HG03108 (cell line): Measurements from ENCODE around the gene KIAA1755.

Source experiments
- ATAC-seq: cut with Tn5 transposase; IDR thresholded peaks from one replicate; pipeline ENCODE4 v1.9.1; 2021; ENCODE audit warnings: moderate library complexity; ENCODE audit not compliant: unreplicated experiment

The KIAA1755 gene

DNA sequence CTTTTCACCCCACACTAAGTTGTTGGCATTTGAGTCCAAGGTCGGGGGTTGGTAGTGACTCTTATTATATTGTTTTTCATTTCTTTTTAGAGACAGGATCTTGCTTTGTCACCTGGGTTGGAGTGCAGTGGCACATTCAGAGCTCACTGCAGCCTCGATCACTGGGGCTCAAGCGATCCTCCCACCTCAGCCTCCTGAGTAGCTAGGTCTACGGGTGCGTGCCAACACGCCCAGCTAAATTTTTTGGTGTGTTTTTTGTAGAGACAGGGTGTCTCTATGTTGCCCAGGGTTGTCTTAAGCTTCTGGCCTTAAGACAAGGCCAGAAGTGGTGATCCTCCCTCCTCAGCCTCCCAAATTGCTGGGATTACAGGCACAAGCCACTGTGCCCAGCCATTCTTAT lies 70.4 kb downstream of the KIAA1755 start:
- ATAC-seq: no peak

DNA sequence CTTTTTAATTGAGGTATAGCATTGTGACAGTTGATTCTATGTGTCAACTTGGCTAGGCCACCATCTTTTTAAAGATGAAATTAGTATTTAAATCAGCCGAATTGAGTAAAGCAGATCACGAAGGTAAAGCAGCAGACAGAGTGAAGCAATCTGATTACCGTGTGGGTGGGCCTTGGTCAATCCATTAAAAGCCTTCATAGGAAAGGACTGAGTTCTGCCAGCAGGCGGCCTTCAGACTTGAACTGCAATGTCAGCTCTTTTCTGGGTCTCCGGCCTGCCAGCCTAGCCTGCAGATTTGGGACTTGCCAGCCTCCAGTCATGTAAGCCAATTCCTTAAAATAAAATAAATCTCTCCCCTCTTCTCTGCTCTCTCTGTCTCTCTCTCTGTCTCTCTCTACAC lies 73.0 kb downstream of the KIAA1755 start:
- ATAC-seq: no peak

DNA sequence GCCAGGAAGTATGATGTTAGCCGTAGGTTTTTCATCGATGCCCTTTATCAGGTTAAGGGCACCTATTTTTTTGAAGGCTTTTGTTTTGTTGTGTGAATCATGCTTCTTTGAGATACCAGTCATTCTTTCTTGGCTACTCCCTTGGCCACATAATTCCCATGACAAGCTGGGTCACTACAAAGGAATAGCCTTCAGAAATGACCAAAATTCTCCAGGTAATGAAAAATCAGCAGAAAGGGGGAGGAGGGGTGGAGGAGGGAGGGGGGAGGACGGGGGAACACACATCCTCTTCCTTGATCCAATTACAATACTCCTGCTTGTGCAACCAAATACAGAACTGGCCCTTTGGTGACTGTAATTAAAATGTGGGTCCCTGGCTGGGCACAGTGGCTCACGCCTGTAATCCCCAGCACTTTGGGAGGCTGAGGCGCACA lies 73.7 kb downstream of the KIAA1755 start:
- ATAC-seq: no peak

DNA sequence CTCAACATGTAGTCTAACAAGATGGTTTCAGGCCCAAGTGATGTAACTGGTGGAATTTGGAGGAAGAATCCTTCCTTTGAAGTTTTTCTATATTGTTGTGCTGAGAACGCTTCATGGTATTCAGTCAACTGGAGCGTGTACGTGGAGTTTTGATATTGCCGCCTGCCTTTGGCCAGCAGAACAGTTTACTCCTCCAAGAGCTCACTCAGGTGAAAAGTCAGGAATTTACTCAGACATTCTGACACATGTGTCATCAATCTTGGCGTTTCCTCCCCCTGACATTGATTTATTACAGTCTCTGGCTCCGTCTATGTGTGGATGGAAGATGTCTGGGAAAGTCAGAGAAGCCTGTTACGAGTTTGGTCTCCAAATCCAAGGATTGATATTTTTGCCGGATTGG lies 76.4 kb downstream of the KIAA1755 start:
- no peak for ATAC-seq

DNA sequence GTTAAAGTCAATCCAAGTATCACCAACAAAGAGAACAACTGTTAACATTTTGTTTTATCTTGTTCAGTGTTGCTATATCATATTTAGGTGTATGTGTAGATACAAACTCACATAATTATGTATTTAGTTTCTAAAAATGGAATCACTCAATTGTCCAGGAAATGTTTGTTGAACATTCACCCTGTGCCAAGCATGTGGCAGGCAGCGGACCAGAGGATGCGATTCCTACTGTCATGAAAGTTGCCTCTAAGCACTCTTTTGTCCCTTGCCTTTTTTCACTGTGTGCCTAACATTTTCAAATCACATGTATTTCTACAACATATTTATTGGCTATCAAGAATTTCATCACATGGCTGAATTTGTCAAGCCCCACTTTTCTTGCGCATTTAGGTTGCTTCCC lies 78.6 kb downstream of the KIAA1755 start:
- ATAC-seq: no peak

DNA sequence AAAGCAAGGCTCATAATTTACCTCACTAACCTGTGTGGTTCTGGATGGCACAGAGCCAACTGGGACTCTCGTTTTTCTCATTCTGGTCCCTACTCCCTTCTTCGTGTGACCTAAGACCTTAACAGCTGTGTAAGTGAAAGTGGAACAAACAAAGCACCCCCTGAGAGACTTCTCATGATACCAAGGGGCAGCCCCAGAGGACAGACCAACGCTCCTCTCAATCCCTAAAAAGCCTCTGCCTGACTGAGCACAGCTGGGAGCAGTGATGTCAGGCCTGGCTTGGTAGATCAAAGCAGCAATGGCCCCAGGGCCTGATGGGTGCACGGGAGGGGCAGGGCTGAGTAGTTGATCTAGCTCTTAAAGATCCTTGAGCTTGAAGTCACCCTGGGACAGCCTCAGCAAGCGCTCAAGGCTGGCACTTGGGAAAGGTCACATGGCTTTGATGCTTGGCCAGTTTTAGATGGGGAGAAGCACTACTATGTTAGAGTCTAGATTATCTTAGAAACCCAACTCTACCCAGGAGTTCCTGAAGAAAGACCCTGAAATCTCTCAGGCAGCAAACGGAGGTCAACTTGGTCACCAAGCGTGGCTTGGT lies 79.2 kb downstream of the KIAA1755 start:
- peak; percentile 86 for ATAC-seq

DNA sequence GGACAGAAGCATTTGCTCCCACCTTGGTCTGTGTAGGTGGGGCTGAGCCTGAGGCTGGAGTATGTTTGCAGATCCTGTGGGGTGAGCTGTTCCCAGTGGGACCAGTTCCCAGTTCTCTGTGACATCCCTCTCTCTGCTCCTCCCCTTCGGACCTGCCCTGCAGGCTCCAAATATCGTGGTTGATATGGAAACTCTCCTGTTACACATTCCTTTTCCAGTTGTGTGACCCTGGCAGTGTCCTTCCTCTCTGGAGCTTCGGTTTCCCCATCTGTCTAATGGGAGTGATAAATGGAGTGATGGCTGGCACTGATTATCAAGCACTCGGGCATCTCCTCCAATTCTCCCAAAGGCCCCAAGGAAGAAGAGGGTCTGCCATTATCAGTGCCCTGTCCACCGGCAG lies 79.8 kb downstream of the KIAA1755 start:
- no peak for ATAC-seq

DNA sequence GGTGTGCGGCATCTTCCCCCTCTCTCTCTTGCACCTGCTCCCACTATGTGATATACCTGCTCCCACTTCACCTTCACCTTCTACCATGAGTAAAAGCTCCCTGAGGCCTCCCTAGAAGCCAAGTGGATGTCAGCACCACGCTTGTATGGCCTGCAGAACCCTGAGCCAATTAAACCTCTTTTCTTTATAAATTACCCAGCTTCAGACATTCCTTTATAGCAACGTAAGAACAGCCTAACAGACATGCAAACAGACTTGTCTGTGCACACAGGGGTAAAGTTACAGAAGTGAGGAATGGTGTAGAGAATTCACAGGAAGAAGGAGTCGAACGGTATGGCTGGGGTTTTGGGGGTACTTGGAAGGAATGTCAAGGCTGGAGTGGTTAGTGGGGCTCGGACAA lies 80.7 kb downstream of the KIAA1755 start:
- no peak for ATAC-seq

DNA sequence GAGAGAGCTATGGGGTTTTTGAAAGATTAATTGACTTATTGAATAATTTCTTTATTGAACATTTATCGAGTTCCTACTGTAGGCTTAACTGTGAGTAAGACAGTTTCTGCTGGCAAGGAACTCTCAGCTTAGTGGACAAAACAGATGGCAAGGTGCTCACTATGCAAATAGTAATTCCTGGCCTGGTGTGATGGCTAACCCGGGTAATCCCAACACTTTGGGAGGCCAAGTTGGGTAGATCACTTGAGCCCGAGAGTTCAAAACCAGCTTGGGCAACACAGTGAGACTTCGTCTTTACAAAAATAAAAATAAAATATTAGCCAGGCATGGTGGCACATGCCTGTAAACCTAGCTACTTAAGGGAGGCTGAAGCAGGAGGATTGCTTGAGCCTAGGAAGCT lies 82.0 kb downstream of the KIAA1755 start:
- ATAC-seq: no peak

DNA sequence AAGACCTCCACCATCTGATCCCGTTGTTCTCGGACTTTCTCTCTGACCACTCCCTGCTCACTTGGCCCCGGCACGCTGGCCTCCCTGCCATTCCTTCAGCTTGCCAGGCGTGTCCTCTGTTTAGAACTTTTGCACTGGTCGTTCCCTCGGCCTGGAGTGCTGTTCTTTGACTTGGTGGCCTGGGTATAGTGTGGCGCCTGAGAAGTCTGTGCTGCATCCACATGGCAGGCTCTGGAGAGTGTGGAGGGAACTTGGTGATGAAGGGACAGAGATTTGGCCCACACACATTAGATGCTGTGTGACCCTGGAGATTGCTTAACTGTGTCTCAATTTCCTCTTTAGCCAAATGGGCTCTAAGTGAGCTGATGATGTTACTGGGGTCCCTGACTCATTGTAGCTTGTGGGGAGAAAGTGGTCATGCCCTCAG lies 82.5 kb downstream of the KIAA1755 start:
- no peak for ATAC-seq

DNA sequence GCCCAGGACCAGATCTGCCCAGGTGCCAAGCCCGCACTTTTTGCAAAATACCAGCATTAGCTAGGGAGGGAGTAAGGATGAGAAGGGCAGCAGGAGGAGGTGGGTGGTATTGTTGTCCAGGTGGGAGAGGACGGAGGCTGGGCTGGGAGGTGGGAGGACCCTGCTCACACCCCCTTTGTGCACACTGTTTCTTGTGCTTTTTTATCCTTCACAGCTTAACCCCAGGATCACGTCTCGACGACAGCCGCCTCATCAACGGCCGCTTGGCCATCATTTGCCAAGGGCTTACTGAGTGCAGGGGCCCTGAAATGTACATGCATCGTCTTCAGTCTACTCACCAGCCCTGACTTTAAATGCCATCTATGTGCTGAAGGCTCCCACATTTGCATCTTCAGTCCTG lies 83.3 kb downstream of the KIAA1755 start:
- no peak for ATAC-seq

DNA sequence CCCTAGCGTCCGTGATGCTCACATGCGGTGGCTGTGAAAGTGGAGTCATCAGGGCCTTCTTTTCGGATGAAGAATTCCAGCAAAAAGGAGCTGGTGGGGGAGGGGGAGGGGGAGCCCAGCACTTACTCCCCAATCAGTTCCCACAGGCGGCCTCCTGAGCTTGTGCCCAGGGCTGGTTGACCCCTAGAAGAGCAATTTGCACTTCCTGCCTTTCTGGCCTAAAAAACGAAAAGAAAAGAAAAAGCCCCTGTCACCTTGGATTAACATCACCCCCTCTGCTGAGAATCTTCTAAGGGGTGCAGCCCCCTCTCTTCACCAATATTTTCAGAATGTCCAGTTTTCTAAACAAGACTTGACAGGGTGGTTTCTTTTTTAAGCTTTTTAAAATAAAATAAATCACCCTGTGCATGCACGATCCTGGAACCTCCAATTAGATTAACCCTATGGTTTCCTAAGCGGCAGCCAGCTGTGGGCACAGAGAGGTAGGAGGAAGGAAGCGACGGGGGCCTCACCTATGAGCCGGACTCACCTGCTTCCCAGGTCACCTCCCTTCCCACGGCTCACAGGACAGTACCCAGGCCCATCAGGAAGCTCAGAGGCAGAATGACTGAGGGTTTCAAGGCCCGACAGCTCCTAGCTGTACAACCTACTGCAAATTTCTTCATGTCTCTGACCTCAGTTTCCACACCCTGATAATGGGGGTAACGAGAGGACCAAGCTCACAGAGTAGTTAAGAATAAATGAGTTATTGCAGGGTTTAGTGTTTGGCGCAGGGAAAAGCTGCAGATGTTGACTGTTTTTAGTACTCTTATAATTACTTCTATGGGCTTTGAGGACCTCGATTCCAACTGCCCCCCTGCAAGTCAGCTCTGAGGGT lies 85.0 kb downstream of the KIAA1755 start:
- ATAC-seq: no peak

DNA sequence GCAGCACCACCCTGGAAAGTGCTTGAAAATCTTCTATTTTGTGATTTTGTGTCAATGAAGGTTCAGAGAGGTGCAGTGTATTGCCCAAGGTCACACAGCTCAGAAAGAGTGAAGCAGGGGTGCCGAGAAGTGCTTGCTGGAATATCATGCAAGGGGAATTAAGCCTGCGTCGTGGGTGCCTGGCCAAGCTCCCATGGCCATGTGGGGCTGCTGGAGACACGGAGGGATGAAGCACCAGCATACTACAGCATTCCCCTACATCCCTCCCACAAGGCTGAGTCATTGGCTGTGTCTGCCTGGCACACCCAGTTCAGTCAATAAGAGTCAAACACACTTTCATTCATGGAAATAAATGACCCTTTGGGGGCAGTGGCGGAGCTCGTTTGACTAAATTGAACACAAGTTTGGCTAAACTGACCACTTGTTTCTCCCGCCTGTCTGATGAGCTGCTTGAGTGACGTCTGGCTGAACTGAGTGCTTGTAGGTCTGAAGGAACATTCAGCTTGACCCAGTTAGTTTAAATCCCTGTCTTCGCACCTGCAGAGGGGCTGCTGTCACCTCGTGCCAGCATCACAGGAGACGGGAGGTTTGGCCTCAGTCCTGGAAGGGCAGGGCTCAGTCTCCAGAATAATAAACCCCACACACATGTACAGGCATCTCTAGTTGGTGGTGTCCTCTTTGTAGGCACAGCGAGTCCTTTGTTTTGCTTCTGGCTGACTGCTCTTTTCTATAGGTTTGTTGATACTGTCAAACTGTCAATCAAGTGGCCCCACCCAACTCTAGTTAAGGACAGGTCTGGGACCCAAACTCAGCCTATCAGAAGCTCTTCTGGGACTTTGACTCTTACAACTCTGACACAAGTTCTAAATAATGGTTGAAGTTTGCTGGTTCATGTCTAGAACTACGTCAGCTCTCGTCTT lies 87.0 kb downstream of the KIAA1755 start:
- no peak for ATAC-seq

DNA sequence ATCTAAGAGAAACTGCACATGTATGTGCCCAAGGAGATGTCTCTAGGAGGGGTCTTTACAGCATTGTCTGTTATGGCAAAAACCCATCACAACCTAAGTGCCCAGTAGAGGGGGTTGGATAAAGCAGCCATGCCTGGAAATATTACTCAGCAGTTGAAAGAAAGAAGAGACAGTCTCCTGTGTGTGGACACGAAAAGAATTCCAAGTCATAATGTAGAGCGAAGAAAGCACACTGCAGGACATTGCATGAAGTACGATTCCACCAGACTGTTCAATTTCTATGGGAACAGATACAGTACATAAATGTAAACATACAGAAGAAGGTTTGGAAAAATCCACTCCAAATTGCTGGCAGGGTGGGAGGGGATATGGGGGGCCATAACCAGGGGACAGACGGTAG lies 88.1 kb downstream of the KIAA1755 start:
- no peak for ATAC-seq

DNA sequence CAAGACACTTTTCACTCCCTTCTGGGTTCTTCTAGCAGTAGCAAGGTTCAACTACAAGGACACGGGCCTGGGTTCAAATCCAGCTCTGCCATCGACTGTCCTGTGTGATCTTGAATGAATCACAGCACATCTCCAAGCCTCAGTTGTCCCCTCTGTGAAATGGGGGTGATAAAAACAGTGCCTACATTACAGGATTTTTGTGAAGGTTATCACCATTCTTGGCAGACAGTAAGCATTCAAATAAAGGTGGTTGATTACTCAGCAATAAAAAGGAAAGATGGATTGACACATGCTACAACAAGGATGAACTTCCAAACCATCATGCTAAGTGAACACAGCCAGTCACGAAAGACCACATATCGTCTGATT lies 88.9 kb downstream of the KIAA1755 start:
- ATAC-seq: no peak

DNA sequence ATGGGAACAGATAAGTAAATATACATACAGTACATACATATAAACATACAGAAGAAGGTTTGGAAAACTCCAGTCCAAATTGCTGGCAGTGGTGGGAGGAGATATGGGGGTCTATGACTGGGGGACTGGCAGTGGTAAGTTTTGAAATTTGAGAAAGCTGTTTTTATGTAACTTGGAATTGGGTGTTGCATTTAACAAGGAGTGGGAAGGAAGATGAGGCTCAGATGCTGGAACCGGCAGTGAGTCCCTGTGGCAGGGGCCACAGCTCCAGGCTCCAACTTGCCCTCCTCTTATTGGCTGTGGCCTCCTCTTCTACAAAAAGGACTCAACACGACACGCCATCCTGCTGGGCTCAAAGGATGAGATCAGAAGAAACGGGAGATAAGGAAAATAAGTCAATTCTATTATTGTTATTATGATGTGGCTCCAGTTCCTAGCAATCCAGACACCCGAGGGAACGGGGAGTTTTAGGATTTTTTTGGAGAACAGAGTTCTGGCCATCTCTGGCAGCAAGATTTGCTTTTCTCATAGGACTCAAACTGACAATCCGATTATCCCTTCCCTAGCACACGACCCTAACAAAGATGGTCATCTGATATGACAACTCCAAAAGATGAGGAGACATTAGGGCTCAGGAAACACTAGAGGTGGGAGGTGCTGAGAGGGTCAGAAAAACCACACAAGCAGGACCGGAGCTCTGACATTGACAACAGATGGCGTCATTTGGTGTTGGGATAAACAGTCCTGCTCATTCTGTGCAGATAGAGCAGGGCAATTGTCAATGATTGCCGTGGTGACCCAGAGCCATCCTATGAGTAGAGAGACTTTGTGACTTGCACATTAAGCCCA lies 89.5 kb downstream of the KIAA1755 start:
- ATAC-seq: no peak

DNA sequence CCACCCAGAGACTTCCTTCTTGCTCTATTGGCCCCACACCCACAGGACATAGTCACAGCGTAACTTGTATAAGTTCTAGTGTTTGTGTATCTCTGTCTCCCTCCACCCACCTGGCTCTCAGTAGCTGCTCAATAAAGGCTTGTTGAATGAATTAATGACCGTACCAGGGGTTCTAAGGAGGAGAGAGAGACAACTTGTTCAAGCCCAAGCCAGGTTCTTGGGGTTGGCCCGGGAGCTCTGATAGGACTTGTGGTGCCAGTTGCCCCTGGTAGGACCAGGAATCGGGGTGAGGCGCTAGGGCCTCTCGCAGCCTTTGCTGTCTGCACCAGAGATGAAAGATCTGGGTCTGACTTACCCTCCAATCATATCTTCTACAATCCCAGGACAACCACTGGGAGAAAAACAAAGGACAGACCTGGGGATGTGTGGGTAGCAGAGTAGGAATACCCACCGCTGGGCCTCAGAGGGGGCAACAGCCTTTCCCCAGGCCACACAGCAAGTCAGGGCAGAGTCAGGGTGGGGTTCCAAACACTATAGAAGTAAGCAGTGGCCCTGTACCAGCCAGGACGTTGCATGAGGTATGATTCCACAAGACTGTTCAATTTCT lies 90.2 kb downstream of the KIAA1755 start:
- no peak for ATAC-seq

DNA sequence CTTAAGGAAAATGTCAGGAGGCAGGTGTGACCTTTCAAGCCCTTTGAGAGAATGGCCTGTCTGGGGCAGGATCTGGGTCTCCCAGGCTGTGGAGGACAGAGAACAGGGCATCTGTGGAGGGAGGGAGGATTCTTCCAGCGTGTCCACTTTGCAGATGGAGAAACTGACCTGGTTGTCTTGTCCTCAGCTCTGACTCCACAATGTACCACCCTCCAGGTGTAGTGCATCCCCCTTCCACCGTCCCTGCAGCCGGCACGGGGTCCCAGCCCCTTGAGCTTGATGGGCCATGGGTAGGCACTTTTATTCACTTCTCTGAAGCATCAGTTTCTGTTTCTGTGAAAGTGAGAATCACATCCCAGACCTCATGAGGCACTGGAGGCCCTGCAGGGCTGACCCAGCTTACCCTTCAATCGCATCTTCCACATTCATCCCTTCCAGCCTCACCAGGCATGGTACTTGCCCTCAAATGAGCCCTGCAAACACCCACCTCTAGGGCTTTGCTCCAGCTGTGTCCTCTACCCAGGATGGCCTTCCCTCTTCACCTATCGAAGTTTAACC lies 90.8 kb downstream of the KIAA1755 start:
- no peak for ATAC-seq

DNA sequence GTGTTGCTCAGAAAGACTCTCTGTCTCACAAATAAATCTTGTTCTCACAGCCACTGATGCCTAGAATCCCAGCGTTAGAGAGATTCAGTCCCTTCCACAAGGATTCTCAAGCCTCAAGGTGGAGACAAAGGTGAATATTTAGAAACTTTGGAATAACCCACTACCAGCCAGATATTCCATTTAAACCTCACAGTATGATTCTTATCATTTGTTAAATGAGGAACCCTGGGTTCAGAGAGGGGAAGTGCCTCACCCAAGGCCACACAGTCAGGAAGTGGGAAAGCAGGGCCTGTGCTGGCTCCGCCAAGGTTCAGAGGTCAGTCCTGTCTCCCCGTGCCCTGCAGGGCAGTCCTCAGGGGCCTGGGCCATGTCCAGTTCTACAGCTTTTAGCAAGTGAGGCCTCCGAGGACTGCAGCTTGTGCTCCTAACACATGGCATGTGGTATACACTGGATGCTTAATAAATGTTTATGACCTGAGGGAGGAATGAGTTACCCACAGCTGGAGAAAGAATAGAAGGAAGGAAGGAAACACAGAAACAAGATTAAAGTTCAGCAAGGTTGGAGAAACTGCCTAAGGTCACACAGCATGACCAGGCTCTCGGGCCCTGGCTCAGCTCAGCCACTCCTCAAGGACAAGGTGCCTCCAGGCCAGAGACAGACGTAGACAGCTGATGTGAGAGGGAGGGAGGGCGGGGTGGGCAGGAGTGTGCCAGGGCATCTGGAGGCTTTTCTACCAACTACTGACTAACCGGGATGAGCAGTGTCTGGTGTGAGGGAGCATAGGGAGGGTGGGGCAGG lies 91.5 kb downstream of the KIAA1755 start:
- no peak for ATAC-seq
